Lower leg skin (tissue), 3 donors: ENCODE data around the gene OR13C3.

ENCODE experiments used
- CTCF ChIP-seq, 3 donors: fragments of 450-650 bp; IDR thresholded peaks; one replicate each; pipeline ENCODE4 v1.5.1; 2016; ENCODE audit warnings: antibody characterized with exemption in 3 of 3, mild to moderate bottlenecking in 3 of 3, moderate library complexity in 2 of 3
- POLR2A ChIP-seq, 2 donors: fragments of 450-650 bp; IDR thresholded peaks; one replicate each; pipeline ENCODE4 v1.6.1; 2016 to 2017; ENCODE audit warnings: antibody characterized with exemption in 2 of 2, mild to moderate bottlenecking in 1 of 2, moderate library complexity in 1 of 2

- TF ChIP-seq CTCF (IDR thresholded peaks at IDR 0.05): no peak
- no peak for TF ChIP-seq POLR2A (IDR thresholded peaks at IDR 0.05)
Observed at GRCh38 chr9:104536756-104537155, at the start of gene OR13C3.
